8988T (cell line): Measurements from ENCODE around the gene NAV2.
"Not testable (repeated sequence)": the region's sequence is repeated elsewhere in the genome, so short reads cannot be mapped to it uniquely, and the experiment has no call there.

Experiments used
- DNase-seq: peaks from one replicate; pipeline ENCODE4 v3.0.0; 2011

Gene NAV2

DNA sequence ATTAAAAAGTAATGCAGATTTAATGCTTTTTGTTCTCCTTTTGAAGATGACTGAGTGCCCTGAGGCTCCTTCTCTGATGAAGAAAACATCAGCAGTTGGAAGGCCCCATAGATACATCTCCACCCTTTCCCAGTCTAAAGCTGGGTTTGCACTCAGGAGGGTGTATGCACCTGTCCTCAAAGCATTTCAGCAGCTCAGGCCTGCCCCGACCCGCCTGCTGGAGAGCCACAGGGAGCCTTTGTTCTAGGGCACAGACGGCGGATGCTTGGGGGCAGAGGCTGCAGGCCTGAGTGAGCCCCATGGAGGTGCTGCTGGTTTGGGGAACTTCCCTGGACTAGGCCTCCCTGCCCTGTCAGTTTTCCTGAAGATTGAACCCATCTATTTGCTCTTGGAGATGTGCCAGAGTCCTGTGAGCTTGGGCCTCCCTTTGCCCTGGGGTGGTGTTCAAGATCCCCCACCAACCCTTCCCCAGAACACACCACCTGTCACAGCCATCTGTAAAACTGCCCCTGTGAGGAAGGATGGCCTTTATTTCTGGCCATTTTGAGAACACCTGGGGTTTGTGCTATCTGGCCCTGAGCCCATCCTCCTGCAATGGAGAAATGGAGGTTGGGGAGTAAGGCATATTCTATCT lies 160.0 kb downstream of the NAV2 start:
- no peak for DNase-seq

DNA sequence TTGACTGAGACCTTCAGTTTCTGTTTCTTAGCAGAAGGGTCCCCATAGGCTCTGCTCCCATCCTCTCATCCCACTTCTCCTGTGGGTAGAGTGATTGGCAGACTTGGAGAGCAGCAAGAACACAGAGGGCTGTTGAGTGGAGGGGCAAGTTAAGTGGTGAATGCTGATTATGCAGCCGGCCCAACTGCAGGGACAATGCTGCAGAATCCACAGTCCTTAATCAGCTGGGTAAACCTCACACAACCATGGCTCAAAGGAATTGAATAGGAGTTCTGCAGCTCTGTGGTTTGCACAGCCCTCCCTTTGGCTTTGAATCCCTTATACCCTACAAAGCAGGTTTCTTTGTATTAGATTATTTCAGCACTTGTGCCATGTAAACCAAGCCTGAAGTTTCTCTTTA lies 161.1 kb downstream of the NAV2 start:
- DNase-seq = no peak

DNA sequence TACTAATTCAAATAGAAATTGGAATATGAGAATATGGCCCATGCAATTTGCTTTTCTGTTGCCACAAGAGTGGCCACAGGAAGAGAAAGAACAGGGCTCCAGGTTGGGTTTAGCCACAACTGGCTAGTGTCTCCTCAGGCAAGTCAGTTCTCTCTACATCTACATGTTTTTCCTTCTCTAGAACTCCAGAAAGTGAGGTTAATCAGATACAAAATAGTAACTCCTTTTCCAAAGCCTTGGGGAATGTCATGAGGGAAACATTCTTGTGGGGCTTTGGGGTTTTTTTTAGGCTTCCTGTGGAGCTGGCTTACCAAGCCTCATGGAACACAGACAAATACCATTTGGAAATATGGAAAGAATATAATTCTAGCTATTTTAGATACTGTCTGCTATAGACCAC lies 161.6 kb downstream of the NAV2 start:
- DNase-seq = no peak

DNA sequence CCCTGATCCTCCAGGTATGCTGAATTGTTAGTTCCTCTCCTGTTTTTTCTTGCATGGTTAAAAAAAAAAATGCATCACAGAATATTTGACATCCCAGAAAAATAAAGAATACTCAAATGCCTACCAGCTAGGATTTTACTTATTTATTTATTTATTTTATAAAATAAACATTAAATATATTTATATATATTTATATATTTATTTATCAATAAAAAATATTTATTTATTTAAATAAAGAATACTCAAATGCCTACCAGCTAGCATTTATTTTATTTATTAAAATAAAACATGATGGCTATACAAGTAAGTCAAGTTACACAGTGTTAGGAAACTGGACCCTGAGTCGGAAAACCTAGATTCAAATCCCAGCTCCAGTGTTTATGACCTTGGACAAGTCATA lies 164.1 kb downstream of the NAV2 start:
- DNase-seq = no peak

DNA sequence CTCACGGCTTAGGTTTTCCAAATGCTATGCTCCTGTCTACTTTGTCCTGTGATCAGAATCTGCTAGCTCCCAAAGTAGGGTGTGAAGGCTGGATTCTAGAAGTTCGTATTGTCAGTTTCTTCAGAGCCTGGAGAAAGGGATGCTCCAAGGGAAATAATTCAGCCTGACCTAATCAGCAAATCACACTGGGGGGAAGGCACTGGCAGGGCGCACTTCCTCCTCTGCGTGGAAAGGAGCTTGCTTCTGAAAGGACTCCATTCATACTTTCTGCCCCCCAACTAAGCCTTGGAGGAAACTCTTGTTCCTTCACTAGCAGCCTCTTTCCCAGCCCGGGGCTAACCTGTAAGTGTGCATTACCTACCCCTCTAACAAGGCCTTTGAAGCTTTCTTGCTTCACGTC lies 165.9 kb downstream of the NAV2 start:
- no peak for DNase-seq

DNA sequence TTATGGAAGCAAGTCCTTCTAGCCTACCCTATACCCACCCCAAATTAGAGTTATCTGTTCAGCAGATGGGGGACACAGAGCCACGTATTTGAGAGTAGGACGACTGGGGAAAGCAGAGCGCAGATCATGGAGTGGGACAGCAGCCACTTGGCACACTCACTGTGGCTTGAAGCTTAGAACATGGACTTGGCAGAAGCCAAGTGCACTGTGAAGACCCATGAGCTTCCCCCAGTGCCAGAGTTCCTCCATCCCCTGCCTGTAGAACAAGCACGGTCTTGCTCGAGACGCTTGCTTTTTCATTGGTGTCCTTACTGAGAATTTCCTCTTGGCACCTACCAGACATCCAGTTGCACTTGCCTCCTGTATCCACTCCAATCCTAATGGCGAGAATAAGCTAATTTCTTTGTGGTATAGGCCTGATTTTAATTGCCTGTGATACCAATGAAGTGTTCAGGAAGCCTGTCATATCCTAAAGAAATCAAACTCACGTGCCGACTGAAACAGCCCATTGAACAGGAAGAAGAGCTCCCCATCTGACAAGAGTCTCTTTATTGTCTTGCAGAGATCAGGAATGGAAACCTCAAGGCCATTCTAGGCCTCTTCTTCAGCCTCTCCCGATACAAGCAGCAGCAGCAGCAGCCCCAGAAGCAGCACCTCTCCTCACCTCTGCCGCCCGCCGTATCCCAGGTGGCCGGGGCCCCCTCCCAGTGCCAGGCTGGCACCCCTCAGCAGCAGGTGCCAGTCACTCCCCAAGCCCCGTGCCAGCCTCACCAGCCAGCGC lies 166.9 kb downstream of the NAV2 start:
- DNase-seq = no peak

DNA sequence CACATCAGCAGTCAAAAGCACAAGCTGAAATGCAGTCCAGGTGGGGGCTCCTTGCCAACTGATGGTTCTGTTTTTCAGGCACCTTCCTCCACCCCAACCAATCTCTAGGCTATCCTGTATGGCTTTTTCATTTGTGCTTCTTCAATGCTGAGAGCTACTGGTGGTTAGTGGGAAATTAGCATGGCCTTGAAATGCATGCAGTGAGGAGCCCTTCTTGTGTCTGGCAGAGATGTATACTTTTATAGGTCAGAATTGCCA lies 167.4 kb downstream of the NAV2 start:
- no peak for DNase-seq

DNA sequence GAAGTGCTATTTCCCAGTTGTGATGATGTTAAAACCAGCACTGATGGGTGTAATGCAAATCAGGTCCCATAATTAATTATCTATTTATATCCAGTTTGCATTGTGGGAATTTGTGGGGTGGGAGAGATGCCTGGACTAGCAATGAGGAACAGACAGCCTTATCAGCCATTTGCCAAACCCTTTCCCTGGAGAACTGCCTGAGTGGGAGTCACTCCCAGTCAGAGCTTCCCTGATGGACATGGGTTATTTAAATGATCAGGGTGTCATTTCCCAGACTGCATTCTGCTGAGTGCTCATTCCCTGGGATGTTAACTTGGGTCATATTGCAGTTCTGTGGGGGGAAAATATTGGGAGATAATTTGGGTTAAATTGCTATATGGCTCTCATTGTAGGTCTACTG lies 168.5 kb downstream of the NAV2 start:
- DNase-seq = no peak

DNA sequence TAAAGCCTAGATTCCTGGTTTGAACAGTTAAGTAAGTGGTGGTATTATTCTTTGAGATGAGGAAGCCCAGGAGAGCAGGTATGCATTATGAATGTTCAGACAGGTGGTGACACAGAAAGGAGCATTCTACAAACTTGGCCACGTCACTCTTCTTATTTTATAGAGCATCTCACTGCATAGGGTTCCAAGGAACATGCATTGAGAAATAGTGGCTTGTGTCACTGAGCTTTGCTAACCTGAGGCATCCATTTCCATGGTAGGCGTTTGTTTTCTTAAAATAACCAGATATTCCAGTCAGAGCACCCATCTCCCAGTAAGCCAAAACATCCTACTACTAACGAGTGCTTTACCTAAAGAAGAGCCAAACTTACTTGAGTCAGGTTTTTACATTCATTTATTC lies 169.7 kb downstream of the NAV2 start:
- DNase-seq = no peak

DNA sequence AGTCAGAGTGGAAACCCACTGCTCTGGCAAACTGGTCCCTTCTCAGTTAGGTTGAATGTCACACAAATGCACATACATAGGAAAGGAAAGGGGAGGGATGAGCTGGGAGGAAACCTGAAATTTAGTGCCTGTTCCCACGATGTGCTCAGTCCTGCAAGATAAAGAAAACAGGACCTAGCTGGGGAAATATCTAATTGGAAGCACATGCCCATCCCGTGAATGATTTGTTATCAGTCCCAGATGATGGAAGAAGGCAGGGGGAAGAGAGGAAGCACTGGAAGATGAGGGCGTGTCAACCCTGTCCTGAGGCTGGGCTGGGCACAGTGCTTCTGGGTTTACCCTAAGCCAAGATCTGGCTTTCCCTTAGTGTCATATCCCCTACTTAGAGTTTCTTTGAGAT lies 173.9 kb downstream of the NAV2 start:
- DNase-seq = no peak

DNA sequence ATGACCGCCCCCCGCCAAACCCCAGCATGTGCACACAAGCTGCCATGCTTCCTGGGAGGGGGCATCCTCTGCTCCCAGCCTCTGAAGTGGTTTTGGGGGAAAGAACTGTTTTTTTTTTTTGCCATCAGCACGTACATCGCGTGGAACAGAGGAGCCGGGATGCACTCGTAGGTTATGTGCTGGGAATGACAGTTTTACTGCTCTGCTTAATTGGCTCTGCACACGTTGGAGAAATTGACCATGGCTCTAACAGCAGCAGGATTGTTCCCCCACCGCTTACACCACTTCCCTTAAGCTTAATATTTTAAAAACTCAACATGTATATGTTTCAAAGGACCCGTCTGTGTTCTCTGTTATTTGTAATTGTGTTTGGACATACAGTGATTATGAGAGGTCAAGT lies 175.2 kb downstream of the NAV2 start:
- DNase-seq = no peak

DNA sequence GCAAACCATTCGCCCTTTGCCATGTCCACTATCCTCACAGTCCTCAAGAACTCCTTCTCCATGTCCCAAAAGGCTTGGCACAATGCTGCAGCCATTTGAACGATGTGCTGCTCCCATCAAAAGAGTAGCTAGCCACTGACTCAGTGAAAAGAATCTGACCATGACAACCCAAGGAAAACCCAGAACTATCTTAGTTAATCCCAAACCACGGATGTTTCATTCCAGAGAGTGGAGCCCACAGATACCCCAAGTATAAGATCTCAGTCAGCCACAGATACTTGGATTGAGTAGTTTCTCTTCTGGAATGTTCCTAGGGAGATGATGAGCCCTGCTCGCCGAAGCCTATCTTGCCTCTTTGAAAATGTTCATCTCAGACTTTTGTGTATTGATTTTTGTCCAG lies 176.9 kb downstream of the NAV2 start:
- DNase-seq = no peak

DNA sequence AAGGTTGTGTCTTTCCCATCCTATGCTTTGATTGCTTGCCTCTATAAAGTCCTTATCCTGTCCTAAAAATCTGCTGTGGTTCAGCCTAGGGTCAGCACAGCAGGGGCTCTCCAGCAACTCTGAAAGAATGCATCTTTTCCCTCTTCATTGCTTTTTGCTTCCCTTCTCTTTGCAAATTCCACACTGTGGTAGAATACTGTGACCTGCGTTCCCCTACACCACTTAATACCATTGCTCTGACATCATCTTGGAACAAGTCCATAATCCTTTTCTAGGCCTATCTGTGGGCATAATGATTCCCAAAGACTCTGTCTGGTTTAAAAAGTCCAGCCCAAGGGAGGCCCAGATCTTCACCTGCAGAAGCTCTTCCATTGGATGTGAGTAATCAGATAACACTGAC lies 177.7 kb downstream of the NAV2 start:
- peak; percentile 35 for DNase-seq

DNA sequence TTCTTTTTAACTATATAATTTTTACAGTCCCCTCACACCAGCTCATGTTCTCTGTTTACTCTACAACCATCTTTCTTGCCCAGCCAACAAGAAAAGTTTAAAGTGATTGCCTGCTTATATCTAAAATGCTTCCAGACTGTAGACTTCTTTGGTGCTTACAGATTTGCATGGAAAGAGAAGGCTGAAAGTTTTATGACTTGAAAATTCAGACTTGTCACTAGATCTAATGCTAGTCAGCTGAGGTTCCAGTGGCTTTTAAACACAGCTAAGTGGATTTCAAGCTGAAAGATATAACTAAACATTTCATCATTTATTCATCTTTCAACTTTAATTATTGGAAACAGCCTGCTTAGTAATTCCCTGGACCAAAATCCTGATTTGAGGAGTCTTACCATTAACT lies 178.4 kb downstream of the NAV2 start:
- no peak for DNase-seq

DNA sequence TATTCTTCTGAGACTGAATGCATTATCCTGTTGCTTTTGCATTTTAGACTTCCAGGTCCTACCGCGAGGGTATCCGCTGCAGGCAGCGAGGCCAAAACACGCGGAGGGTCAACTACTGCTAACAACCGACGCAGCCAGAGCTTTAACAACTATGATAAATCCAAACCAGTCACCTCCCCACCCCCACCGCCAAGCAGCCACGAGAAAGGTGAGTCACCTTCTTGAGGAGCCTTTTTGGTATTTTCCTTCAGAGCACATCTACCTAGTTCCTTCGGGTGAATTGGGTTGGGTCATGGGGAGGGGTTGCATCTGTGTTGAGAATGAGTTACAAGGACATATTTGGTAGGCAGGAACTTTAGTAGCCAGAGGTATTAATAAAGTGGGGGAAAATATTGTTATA lies 179.8 kb downstream of the NAV2 start:
- DNase-seq = no peak

DNA sequence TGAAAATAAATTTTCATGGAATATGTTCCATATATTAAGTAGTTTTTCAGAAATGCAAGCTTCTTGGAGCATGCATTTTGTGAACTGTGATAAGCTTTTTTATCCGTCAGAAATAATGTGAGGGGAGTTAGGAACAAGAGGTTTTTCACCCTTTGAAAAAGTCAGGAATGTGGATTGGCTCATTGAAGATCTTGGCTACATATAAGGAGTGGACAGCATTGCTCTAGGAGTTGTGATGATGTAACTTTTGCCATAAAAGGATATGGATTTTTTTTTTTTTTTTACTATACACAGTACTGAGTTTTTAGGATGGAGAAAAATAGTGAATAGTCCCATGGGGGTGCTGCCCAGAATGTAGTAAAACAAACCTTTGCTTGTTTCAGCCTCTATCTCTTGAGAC lies 180.2 kb downstream of the NAV2 start:
- no peak for DNase-seq

DNA sequence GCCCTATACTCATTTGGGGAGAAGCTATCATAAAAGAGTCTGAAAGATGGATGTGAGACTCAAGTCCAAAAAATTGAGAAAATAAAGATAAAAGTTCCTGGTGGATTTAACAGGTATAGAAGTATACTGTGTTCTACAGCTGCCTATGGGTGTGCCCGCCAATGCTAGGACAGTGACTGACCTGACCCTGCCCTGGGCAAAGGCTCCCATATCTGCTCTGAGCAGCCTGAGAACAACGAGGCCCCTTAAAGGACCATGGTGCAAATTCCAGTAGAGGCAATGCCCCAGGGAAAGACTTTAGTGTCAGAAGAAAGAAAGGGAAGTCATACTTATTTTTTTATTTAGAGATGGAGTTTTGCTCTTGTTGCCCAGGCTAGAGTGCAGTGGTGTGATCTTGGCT lies 181.8 kb downstream of the NAV2 start:
- DNase-seq = no peak

DNA sequence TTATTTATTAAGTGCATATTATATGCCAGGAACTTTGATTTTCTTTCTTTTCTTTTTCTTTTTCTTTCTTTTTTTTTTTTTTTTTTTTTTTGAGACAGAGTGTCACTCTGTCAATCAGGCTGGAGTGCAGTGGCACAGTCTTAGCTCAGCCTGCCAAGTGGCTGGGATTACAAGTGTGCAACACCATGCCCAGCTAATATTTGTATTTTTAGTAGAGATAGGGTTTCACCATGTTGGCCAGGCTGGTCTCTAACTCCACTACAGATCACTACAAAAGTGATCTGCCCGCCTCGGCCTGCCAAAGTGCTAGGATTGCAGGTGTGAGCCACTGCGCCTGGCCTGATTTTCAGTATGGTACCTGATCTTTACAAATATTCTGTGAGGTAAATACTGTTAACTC lies 182.4 kb downstream of the NAV2 start:
- not testable (repeated sequence) for DNase-seq

DNA sequence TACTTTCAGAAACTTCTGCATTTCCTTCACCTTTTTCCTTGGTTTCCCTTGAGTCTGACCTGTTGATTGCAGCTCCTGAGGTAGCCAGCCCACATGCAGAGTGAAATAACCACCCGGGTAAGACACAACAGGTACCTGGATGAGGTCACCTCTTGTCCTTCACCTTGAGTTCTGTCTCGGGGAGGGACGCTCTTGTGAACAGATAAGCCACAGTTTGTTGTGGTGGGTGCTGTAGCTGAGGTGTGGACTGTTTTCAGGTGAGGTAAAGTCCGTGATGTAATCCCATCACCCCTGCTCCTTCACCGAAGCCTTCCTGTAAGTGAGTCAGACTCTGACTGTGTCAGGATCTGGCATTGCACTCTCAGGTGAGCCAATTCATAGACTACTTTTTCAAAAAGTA lies 183.1 kb downstream of the NAV2 start:
- no peak for DNase-seq

DNA sequence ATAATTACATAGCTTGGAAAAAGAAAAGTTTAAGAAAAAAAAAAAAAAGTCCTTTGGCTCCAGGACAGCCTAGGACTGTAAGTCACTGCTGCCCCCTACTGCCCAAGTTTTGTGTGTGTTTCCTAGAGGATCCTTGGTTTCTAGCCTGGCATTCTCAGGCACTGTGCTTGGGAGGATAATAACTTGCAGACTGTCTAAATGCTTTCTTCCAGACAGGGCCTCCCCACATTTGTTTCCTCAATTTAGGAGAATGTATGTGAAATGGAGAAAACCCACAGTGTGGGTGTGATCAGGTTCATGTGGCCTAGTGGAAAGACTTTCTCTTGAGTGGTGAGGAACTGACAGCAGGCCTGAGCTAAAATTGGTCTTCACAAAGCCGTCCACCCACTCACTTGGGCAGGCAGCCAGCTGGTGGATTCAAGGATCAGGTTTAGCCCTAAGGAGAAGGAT lies 191.0 kb downstream of the NAV2 start:
- peak; percentile 24 for DNase-seq

DNA sequence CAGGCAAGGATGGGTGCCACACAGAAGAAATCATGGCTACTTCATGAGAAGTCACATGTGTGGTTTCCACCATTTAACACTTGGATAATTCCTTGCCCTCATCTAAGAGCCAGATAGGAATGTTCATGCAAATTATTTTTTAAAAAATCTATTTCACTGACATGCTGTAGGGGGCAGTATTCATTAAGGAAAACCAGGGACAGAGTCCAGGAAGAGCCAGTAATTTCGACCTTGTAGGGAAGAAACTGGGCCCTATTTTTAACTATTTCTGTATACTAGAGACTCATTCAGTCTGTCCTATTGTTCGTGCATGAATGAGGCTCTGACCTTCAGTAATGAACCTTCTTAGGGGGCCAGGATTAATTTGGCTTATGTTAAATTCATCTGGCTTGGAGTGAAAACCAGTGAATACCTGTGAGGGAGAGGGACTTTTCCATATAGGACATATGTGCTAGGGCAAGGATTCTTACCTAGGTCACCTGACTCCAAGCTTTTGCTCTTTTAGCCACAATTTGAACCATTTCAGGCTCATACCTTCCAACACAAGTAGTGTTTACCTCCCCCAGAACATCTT lies 192.7 kb downstream of the NAV2 start:
- DNase-seq = peak; percentile 31

DNA sequence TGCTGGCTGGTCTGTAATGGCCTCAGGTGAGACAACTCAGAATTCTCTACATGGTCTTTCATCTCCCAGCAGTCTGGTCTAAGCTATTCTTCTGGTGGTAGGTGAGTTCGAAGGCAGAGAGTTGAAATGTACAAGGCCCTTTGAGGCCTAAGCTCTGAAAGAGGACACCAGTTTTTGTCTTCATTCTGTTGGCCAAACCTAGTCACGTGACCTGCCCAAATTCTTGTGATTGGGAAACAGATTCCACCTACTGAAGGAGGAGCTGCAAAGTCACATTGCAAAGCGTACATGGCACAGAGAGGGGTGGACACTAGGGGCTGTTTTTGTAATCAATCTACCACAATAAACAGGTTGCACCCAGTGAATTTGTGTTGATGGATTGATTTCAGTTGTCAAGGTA lies 193.5 kb downstream of the NAV2 start:
- no peak for DNase-seq

DNA sequence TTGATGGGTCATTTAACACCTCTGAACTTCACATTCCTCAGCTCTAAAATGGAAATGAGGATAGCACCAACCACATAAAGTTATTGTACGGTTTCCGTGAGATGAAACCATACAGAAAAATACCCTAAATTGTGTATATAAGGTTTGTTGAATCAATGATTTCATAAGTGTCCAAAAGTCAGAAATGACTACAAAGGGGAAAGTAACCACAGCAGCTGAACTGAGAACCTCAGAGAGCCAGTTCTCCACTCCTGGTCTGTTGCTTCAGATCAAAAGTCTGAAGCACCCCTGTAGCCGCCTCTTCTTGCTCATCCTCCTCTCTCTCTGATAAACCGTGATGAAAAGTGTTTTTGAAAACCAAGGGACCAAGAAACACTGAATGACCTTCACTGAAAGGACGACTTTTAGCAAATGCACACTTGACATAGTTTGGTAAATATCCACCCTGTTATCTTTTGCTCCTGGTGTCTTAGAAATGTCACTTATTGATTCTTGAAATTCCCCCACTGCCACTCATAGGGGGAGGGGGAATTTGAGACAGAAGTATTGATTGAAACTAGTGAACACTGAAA lies 194.5 kb downstream of the NAV2 start:
- no peak for DNase-seq

DNA sequence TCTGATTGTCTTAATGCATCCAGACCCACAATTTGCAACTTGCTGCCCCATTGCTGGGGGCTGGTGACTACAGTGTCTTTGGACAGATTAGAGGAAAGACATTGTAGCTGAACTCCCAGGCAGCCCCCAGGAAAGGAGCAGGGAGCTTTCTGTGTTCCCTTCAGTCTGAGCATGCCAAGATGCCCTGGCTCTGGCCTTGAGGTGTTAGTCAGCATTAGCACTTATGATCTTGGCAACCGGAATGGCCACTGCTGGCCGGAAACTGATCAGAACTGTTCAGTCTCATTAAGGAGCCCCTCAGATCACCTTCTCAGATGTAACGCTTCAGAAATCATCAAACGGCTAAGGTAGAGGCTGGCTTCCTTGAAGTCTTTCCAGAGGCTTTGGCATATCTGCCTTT lies 195.2 kb downstream of the NAV2 start:
- DNase-seq = no peak

DNA sequence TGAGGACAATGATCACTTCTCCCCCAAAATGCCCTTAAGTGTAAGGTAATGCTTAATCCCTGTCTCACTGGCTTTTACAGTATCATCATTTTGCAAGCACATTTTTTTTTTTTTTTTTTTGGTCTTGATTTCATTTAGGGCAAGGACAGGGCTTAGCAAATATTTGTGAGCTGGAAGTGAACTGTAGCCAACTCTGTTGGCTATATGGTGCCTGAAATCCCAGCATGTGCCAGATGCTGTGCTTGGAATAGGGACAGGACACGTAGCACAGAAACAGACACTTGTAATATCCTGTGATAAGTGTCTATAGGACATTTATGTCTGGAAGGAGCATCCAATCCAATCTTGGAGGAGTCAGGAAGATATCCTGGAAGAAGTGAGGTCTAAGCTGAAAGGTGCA lies 198.3 kb downstream of the NAV2 start:
- no peak for DNase-seq
